Fibroblast of the aortic adventitia (primary cell): ENCODE results near the gene BLACAT1. TPM values are rescaled to one million over a fixed set of nuclear protein-coding genes. Genes with fewer than 3 reads are reported as not detected.
A peak's percentile ranks its signal among the peaks of the same experiment; 100 is the strongest.

ENCODE experiments used
- DNase-seq: peaks from one replicate; pipeline ENCODE4 v3.0.0-alpha.2; 2010; ENCODE audit warnings: low read depth
- H3K4me3 ChIP-seq: 2 replicates; pipeline ENCODE4 v1.5.1; 2011; ENCODE audit warnings: low read depth, mild to moderate bottlenecking, control low read depth, low read length, moderate library complexity
- CTCF ChIP-seq: IDR thresholded peaks from 2 replicates; pipeline ENCODE4 v1.5.1; 2011; ENCODE audit warnings: mild to moderate bottlenecking, low read length, control low read depth, inconsistent platforms; ENCODE audit not compliant: insufficient read depth
- total RNA-seq: library from RNA; depleted of rRNA; stranded (reverse); fragments of >200 nt; gene quantifications from 2 replicates; pipeline ENCODE4 v1.2.3, GENCODE V29; 2012; ENCODE audit warnings: low replicate concordance

BLACAT1 gene
- total RNA-seq, 1 donor = 0.09 TPM

- no peak overlapping the region for H3K4me3 ChIP-seq
- no peak for TF ChIP-seq CTCF
Measured at GRCh38 chr1:205445646-205445935, 10.3 kb downstream of the BLACAT1 start.

GRCh38 chr1:205444931-205445645, 10.8 kb downstream of the BLACAT1 start:
- no peak for TF ChIP-seq CTCF
- no peak overlapping the region for H3K4me3 ChIP-seq
- DNase-seq = peak; percentile 70

More at GRCh38 chr1:205445646-205445935, 10.3 kb downstream of the BLACAT1 start:
- no peak for DNase-seq

GRCh38 chr1:205444300-205444930, 11.4 kb downstream of the BLACAT1 start:
- peak; percentile 47 for DNase-seq
- peak; percentile 12 for TF ChIP-seq CTCF
- no peak overlapping the region for H3K4me3 ChIP-seq

GRCh38 chr1:205443585-205444299, 12.1 kb downstream of the BLACAT1 start:
- TF ChIP-seq CTCF = no peak
- DNase-seq = no peak
- no peak overlapping the region for H3K4me3 ChIP-seq

GRCh38 chr1:205442051-205442725, 13.7 kb downstream of the BLACAT1 start:
- no peak for DNase-seq
- H3K4me3 ChIP-seq = no peak overlapping the region
- TF ChIP-seq CTCF = no peak

- no peak for DNase-seq
- TF ChIP-seq CTCF = no peak
- H3K4me3 ChIP-seq = no peak overlapping the region
Measured at GRCh38 chr1:205441716-205442050, 14.2 kb downstream of the BLACAT1 start.
